GM13977 (cell line): ENCODE measurements around the gene NCLN.
A peak's percentile ranks its signal among the peaks of the same experiment; 100 is the strongest.

Experiments
- DNase-seq: peaks from one replicate; pipeline ENCODE4 v3.0.0; 2012; ENCODE audit warnings: low spot score
- CTCF ChIP-seq: IDR thresholded peaks from 2 replicates; pipeline ENCODE4 v1.5.1; 2012; ENCODE audit warnings: mild to moderate bottlenecking, control low read depth; ENCODE audit not compliant: insufficient read depth; ENCODE audit errors: extremely low read depth, missing control alignments
- in situ Hi-C: fragments of 300-500 bp; cut with MboI; formaldehyde crosslinking; loops from one replicate; pipeline ENCODE4 v1.12.0; 2022; ENCODE audit warnings: low sequenced_read_pairs, low pct_unique_long_range_greater_than_20kb, mixed read lengths, inconsistent platforms; ENCODE audit not compliant: unreplicated experiment

Gene NCLN

GRCh38 chr19:3142292-3142670, 43.4 kb upstream of the NCLN start:
- in situ Hi-C loops = no loop called here
- no peak for DNase-seq
- TF ChIP-seq CTCF = no peak

GRCh38 chr19:3142781-3143337, 42.9 kb upstream of the NCLN start:
- no peak for DNase-seq

GRCh38 chr19:3145909-3146676, 39.6 kb upstream of the NCLN start:
- no peak for TF ChIP-seq CTCF
- no peak for DNase-seq
- in situ Hi-C loops = no loop called here

More at GRCh38 chr19:3142781-3143337, 42.9 kb upstream of the NCLN start:
- no peak for TF ChIP-seq CTCF
- in situ Hi-C loops = no loop called here

GRCh38 chr19:3146677-3147100, 39.0 kb upstream of the NCLN start:
- in situ Hi-C loops = no loop called here
- peak; percentile 87 for TF ChIP-seq CTCF
- DNase-seq = no peak

GRCh38 chr19:3148503-3148902, 37.2 kb upstream of the NCLN start:
- no peak for TF ChIP-seq CTCF
- in situ Hi-C loops = no loop called here
- no peak for DNase-seq

- no peak for DNase-seq
- TF ChIP-seq CTCF = no peak
- in situ Hi-C loops = no loop called here
These were observed 36.6 kb upstream of the NCLN start for GRCh38 chr19:3149089-3149488.
